GM10847 (cell line): ENCODE results near the gene UHMK1.

ENCODE experiments used
- POLR2A ChIP-seq: IDR thresholded peaks from 2 replicates; pipeline ENCODE4 v1.6.1; 2011; ENCODE audit not compliant: insufficient read length; ENCODE audit errors: extremely low read depth

Gene UHMK1

DNA sequence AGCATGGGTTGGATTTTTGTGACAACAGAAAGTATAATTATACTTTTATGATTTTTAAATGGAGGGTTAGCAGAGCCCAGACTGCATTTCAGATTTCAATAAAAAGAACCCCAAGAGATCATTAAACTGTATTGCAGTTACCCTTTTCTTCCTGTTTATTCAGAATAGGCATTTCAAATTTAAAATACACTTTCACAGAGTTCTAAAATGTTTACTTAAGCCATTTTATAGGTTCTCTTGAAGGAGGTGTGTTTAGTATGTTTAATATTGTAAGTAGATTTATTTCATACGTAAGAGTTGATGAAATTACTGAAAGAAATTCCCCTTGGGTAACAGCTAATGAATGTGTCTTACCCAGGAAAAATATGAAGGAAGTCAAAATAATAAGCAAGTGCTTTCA lies 81.3 kb downstream of the UHMK1 start:
- no peak for TF ChIP-seq POLR2A
